Colonic mucosa (tissue), 4 donors: ENCODE data around the gene PDE10A. TPM values are rescaled to one million over a fixed set of nuclear protein-coding genes. Genes with fewer than 3 reads are reported as not detected.

Source experiments
- DNase-seq: peaks from one replicate; pipeline ENCODE4 v3.0.0-alpha.2; 2020
- H3K27ac ChIP-seq: fragments of 200-600 bp; one replicate; pipeline ENCODE4 v1.8.0; 2021
- H3K27me3 ChIP-seq: fragments of 200-600 bp; one replicate; pipeline ENCODE4 v1.8.0; 2021
- H3K36me3 ChIP-seq: fragments of 200-600 bp; one replicate; pipeline ENCODE4 v1.8.0; 2021
- H3K4me1 ChIP-seq: fragments of 200-600 bp; one replicate; pipeline ENCODE4 v1.8.0; 2021; ENCODE audit warnings: mild to moderate bottlenecking
- H3K4me3 ChIP-seq: fragments of 200-600 bp; one replicate; pipeline ENCODE4 v1.8.0; 2021
- H3K9ac ChIP-seq, 2 donors: one replicate each; pipeline ENCODE4 v1.7.0; 2013; ENCODE audit warnings: control low read depth in 2 of 2, low read depth in 2 of 2, low read length in 2 of 2
- H3K9me3 ChIP-seq: fragments of 200-600 bp; one replicate; pipeline ENCODE4 v1.8.0; 2021
- intact Hi-C: fragments of 100-400 bp; cut with DNase I; formaldehyde crosslinking; loops from one replicate; pipeline ENCODE4 v1.14.1; 2022
- total RNA-seq, 2 donors: library from RNA; stranded (reverse); fragmentation: NEBNext Ultra II Directional in 1 of 2; extraction: Animal tissue kit (Norgen Biotek cat#: 25700) in 1 of 2; gene quantifications; one replicate each; pipeline ENCODE4 v1.2.1, GENCODE V29; 2021
- TF ChIP-seq, protein P1 (sequence below): fragments of 200-600 bp; IDR thresholded peaks from one replicate; pipeline ENCODE4 v1.8.0; 2022; ENCODE audit warnings: antibody characterized with exemption, mild to moderate bottlenecking
- donor health status: healthy.
- donor health status: DM: no; HTN: no; CAD: no.
- donor health status: DM: no; HTN: no; CAD: no.

PDE10A gene
- total RNA-seq, 2 donors from 2014 or later = 0.37 to 3.4 TPM

DNA sequence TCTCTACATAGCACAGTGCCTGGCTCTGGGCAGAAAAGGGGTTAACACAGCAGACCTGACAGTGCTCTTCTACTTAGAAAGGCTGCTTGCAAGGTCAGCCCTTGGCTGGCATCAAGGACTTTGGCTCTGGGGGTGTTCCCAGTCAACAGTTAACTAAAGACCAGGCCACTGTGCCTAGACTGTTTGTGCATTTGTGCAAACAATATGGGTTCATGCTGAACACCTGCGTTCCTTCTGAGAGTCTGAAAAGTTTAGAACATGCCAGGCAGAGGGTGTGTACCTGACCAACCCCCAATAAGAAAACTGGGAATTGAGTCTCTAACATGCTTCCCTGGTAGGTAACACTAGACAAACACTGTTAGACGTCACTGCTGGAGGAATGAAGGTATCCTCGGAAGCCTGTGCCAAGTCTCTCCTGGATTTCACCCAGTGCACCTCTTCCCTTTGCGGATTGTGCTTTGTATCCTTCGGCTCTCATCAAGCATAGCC, 110.7 kb downstream of the PDE10A start:
- intact Hi-C loops = no loop called here
- DNase-seq = no peak
- Histone ChIP-seq H3K4me3 (no peak overlapping the region), H3K4me1 (no peaks in the 10 kb centered on the region), H3K27me3 (no peaks in the 10 kb centered on the region), H3K36me3 (no peaks in the 10 kb centered on the region), H3K9me3 (no peaks in the 10 kb centered on the region), H3K9ac (no peak overlapping the region), H3K27ac (no peak overlapping the region)
- TF ChIP-seq, protein P1, sequence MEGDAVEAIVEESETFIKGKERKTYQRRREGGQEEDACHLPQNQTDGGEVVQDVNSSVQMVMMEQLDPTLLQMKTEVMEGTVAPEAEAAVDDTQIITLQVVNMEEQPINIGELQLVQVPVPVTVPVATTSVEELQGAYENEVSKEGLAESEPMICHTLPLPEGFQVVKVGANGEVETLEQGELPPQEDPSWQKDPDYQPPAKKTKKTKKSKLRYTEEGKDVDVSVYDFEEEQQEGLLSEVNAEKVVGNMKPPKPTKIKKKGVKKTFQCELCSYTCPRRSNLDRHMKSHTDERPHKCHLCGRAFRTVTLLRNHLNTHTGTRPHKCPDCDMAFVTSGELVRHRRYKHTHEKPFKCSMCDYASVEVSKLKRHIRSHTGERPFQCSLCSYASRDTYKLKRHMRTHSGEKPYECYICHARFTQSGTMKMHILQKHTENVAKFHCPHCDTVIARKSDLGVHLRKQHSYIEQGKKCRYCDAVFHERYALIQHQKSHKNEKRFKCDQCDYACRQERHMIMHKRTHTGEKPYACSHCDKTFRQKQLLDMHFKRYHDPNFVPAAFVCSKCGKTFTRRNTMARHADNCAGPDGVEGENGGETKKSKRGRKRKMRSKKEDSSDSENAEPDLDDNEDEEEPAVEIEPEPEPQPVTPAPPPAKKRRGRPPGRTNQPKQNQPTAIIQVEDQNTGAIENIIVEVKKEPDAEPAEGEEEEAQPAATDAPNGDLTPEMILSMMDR = no peak

DNA sequence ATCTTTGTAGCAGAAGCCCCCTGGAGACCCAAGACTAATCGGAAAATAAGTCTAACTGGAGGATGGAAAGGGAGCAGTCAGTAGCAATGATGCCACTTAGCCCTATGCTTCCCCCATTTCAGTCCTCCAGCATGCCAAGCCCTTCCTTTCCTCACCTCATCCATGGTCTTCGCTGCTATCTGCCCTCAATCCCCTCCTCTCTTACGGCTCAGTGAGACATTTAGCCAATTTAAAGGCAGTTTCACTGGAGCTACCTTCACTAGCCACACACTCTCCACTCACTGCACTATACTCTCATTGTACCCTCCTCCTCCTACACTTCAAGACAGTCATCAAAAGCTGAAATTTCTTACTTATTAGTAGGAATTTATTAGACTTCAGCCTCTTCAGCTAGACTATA, 111.2 kb downstream of the PDE10A start:
- TF ChIP-seq, protein P1 = no peak
- intact Hi-C loops = no loop called here
- no peaks in the 10 kb centered on the region for H3K4me1 ChIP-seq
- H3K36me3 ChIP-seq = no peaks in the 10 kb centered on the region
- no peak overlapping the region for H3K4me3 ChIP-seq
- H3K27me3 ChIP-seq = no peaks in the 10 kb centered on the region
- H3K9me3 ChIP-seq = no peaks in the 10 kb centered on the region
- H3K27ac ChIP-seq = no peak overlapping the region
- no peak overlapping the region for H3K9ac ChIP-seq
- DNase-seq = no peak

DNA sequence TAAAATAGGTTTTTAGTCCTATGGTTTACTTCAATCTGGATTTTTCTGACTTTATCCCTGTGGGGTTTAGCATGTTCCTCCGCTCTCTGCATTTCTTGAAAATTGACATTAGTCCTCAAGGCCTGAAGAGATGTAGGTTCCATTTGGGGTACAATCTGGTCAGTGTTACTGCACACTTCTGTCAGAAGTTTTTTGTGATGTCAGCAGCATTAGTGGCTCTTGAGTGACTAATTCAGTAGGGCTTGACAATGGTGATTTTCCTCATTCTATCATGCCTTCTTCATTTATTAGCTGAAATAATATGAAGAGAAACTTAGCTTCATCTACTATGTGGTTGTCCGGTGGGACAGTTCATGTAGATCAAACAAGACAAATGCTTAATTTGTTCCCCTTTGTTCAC, 114.6 kb downstream of the PDE10A start:
- Histone ChIP-seq H3K27ac (no peak overlapping the region), H3K4me3 (no peak overlapping the region), H3K27me3 (no peaks in the 10 kb centered on the region), H3K4me1 (no peaks in the 10 kb centered on the region), H3K9ac (no peak overlapping the region), H3K36me3 (no peaks in the 10 kb centered on the region), H3K9me3 (no peaks in the 10 kb centered on the region)
- intact Hi-C loops = no loop called here
- DNase-seq = no peak
- TF ChIP-seq, protein P1 = no peak

DNA sequence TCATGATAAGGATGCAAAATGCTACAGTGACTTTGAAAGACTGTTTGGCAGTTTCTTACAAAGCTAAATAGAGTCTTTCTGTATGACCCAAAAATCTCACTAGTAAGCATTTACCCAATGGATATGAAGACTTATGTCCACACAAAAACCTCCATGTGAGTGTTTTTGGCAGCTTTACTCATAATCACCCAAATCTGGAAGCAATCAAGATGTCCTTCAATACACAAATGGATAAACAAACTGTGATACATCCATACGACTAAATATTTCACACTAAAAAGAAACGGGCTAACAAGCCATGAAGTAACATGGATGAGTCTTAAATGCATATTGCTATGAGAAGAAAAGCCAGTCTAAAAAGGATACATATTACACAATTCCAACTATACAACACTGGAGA, 117.2 kb downstream of the PDE10A start:
- Histone ChIP-seq H3K36me3 (no peaks in the 10 kb centered on the region), H3K27me3 (no peaks in the 10 kb centered on the region), H3K9me3 (no peaks in the 10 kb centered on the region), H3K4me3 (no peak overlapping the region), H3K4me1 (no peaks in the 10 kb centered on the region), H3K9ac (no peak overlapping the region), H3K27ac (no peak overlapping the region)
- TF ChIP-seq, protein P1 = no peak
- intact Hi-C loops = no loop called here
- no peak for DNase-seq

DNA sequence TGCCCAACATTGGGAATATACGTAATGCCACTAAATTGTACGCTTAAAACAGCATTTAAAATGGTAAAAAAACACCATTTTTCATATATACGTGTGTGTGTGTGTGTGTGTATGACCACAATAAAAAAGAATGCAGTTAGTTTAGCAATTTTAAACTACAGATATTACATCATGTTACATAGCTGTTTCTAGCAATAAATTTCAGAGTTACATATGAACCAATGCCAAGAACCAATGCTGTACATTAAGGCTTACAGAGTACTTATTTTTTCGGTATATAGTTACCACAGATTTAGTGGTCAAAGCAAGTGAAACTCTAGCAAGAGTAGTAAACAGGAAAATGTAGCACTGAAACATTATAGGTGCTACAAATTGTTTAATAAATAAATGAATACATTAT, 119.3 kb downstream of the PDE10A start:
- TF ChIP-seq, protein P1 = no peak
- no peak for DNase-seq
- no peaks in the 10 kb centered on the region for H3K4me1 ChIP-seq
- no peak overlapping the region for H3K27ac ChIP-seq
- no peak overlapping the region for H3K4me3 ChIP-seq
- no peaks in the 10 kb centered on the region for H3K27me3 ChIP-seq
- H3K9ac ChIP-seq = no peak overlapping the region
- no peaks in the 10 kb centered on the region for H3K9me3 ChIP-seq
- H3K36me3 ChIP-seq = no peaks in the 10 kb centered on the region
- intact Hi-C loops = no loop called here

DNA sequence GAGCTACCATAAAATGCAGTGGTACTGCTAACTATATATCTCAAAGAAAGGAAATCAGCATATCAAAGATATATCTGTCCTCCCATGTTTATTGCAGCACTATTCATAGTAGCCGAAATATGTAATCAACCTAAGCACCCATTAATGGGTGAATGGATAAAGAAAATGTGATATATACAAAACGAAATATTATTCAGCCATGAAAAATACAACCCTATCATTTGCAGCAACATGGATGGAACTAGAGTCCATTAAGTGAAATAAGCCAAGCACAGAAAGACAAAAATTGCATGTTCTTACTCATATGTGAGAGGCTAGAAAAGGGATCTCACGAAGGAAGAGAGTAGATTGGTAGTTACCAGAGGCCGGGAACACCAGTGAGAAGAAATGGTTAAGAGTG, 126.1 kb downstream of the PDE10A start:
- Histone ChIP-seq H3K36me3 (no peaks in the 10 kb centered on the region), H3K4me1 (no peaks in the 10 kb centered on the region), H3K27me3 (no peaks in the 10 kb centered on the region), H3K9me3 (no peaks in the 10 kb centered on the region), H3K9ac (no peak overlapping the region), H3K27ac (no peak overlapping the region), H3K4me3 (no peak overlapping the region)
- DNase-seq = no peak
- TF ChIP-seq, protein P1 = no peak
- intact Hi-C loops = no loop called here
